Measurements from ENCODE around the gene ADGRL1. TPM values are rescaled to one million over a fixed set of nuclear protein-coding genes. Genes with fewer than 3 reads are reported as not detected.

ADGRL1 gene
- polyA plus RNA-seq, 1 donor from 2014 or later = 0.11 TPM

Other genes starting within 250 kb of the ADGRL1 start
- 3.7 TPM for gene RFX1, start 199.8 kb downstream of the ADGRL1 start, polyA plus RNA-seq
- gene RLN3, start 178.0 kb downstream of the ADGRL1 start, polyA plus RNA-seq = 0.65 TPM
- gene IL27RA, start 174.4 kb downstream of the ADGRL1 start, polyA plus RNA-seq = 58.3 TPM
- gene PALM3, start 144.1 kb downstream of the ADGRL1 start, polyA plus RNA-seq = not detected
- 0.16 TPM for gene MISP3, start 133.4 kb downstream of the ADGRL1 start, polyA plus RNA-seq
- not detected for gene C19orf67, start 120.4 kb downstream of the ADGRL1 start, polyA plus RNA-seq
- 2.8 TPM for gene SAMD1, start 115.4 kb downstream of the ADGRL1 start, polyA plus RNA-seq
- 1.4 TPM for gene PRKACA, start 88.4 kb downstream of the ADGRL1 start, polyA plus RNA-seq
- 1.9 TPM for gene ASF1B, start 69.6 kb downstream of the ADGRL1 start, polyA plus RNA-seq
- gene ADGRE5, start 175.3 kb upstream of the ADGRL1 start, polyA plus RNA-seq = 89.3 TPM
- 169 TPM for gene DDX39A, start 213.2 kb upstream of the ADGRL1 start, polyA plus RNA-seq
- gene PKN1, start 227.1 kb upstream of the ADGRL1 start, polyA plus RNA-seq = 52.6 TPM